ENCODE results near the gene BOLA1. TPM values are rescaled to one million over a fixed set of nuclear protein-coding genes. Genes with fewer than 3 reads are reported as not detected.
A peak's percentile ranks its signal among the peaks of the same experiment; 100 is the strongest.

The BOLA1 gene
- total RNA-seq, 1 experiment from 2014 or later = 6.0 TPM

GRCh38 chr1:149925751-149926150 is 26.4 kb downstream of the BOLA1 start:
- peaks cover 11% of the 10 kb centered on the region for H3K23me2 ChIP-seq (ENCODE audit: insufficient read length, low read depth, low read length, poor library complexity, severe bottlenecking)
- H2BK120ac ChIP-seq (ENCODE audit: low read depth, low read length, poor library complexity, severe bottlenecking) = no peak overlapping the region
- H3K4me1 Mint-ChIP-seq = peaks cover 17 to 26% of the 10 kb centered on the region in 2 experiments
- H4K91ac ChIP-seq (ENCODE audit: insufficient read length, low read depth, low read length) = no peak overlapping the region
- peaks cover 2% of the 10 kb centered on the region; the same call in 1 of the 2 replicates for H3K4me1 ChIP-seq (ENCODE audit: insufficient read depth, low read length)
- peaks cover 8% of the 10 kb centered on the region; the same call in 1 of the 2 replicates for H3K79me2 ChIP-seq (ENCODE audit: insufficient read depth, low read length)
- no peak overlapping the region for H2BK20ac ChIP-seq (ENCODE audit: low read depth, low read length, poor library complexity, severe bottlenecking)
- H3K36me3 Mint-ChIP-seq (ENCODE audit: insufficient read depth in 1 of 3, low read depth in 3 of 3) = peaks cover 33 to 54% (median 49%) of the 10 kb centered on the region in 3 experiments
- H3K14ac ChIP-seq (ENCODE audit: insufficient read depth, low read length) = no peak overlapping the region
- no peak overlapping the region for H3K23ac ChIP-seq (ENCODE audit: insufficient read length, low read depth, low read length)
- H3K9me3 ChIP-seq (ENCODE audit: control insufficient read depth, low read depth, low read length) = no peaks in the 10 kb centered on the region
- peaks cover 11% of the 10 kb centered on the region for H3K79me1 ChIP-seq (ENCODE audit: insufficient read depth, low read depth, low read length, poor library complexity, severe bottlenecking)
- no peak overlapping the region for H4K8ac ChIP-seq (replicated peaks; ENCODE audit: insufficient read length, low read depth, low read length)
- TF ChIP-seq, protein P1, sequence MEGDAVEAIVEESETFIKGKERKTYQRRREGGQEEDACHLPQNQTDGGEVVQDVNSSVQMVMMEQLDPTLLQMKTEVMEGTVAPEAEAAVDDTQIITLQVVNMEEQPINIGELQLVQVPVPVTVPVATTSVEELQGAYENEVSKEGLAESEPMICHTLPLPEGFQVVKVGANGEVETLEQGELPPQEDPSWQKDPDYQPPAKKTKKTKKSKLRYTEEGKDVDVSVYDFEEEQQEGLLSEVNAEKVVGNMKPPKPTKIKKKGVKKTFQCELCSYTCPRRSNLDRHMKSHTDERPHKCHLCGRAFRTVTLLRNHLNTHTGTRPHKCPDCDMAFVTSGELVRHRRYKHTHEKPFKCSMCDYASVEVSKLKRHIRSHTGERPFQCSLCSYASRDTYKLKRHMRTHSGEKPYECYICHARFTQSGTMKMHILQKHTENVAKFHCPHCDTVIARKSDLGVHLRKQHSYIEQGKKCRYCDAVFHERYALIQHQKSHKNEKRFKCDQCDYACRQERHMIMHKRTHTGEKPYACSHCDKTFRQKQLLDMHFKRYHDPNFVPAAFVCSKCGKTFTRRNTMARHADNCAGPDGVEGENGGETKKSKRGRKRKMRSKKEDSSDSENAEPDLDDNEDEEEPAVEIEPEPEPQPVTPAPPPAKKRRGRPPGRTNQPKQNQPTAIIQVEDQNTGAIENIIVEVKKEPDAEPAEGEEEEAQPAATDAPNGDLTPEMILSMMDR (conservative IDR thresholded peaks at IDR 0.05) = no peak
- H3K27me3 Mint-ChIP-seq (ENCODE audit: low read depth) = no peaks in the 10 kb centered on the region
- H2AK5ac ChIP-seq (ENCODE audit: insufficient read length, low read length) = no peak overlapping the region
- no peak overlapping the region for H3K27ac ChIP-seq (ENCODE audit: insufficient read length, low read depth, low read length)
- no peak overlapping the region for H4K5ac ChIP-seq (ENCODE audit: insufficient read length, low read depth, low read length)
- H2BK5ac ChIP-seq (ENCODE audit: insufficient read length, low read length) = no peak overlapping the region
- H3K27me3 ChIP-seq (ENCODE audit: insufficient read depth, low read length) = no peaks in the 10 kb centered on the region
- no peaks in the 10 kb centered on the region for H4K20me1 ChIP-seq (ENCODE audit: control insufficient read depth, insufficient read depth, insufficient read length)
- H3K56ac ChIP-seq (ENCODE audit: insufficient read length, low read depth, low read length) = no peak overlapping the region
- H2BK12ac ChIP-seq (ENCODE audit: insufficient read length, low read depth, low read length) = no peak overlapping the region
- no peak for DNase-seq
- no peak overlapping the region for H3T11ph ChIP-seq (ENCODE audit: low read length)
- no peak overlapping the region for H3K4me2 ChIP-seq (ENCODE audit: insufficient read depth, insufficient read length, low read length)
- H2BK15ac ChIP-seq (ENCODE audit: low read depth, low read length) = no peak overlapping the region
- H3K27ac Mint-ChIP-seq = no peak overlapping the region
- H3K18ac ChIP-seq (ENCODE audit: insufficient read length, low read depth, low read length) = no peak overlapping the region
- no CpG with 5 or more reads among the region's 2 CpGs for WGBS (ENCODE audit: extremely low coverage, insufficient read length, low lambda C conversion rate)
- no peak overlapping the region for H3K4ac ChIP-seq (ENCODE audit: low read depth, low read length)
- H3K4me3 Mint-ChIP-seq = peak overlapping the region; percentile 97 to 100
- H3K9me3 Mint-ChIP-seq = no peaks in the 10 kb centered on the region; a peak in 1 of 5 replicates
- no peak overlapping the region for H3K9ac ChIP-seq (ENCODE audit: extremely low read depth, insufficient read length, low read length)
- H2AFZ ChIP-seq (ENCODE audit: low read length) = no peak overlapping the region

Measured in H9 (cell line).